Fibroblast of skin of left biceps (primary cell): Measurements from ENCODE around the gene MEST.
A peak's percentile ranks its signal among the peaks of the same experiment; 100 is the strongest.
"Not testable (repeated sequence)": the region's sequence is repeated elsewhere in the genome, so short reads cannot be mapped to it uniquely, and the experiment has no call there.

Experiments
- DNase-seq, 2 experiments: peaks; one replicate each; pipeline ENCODE4 v3.0.0-alpha.2; 2013; ENCODE audit warnings: low read depth in 2 of 2

MEST gene

DNA sequence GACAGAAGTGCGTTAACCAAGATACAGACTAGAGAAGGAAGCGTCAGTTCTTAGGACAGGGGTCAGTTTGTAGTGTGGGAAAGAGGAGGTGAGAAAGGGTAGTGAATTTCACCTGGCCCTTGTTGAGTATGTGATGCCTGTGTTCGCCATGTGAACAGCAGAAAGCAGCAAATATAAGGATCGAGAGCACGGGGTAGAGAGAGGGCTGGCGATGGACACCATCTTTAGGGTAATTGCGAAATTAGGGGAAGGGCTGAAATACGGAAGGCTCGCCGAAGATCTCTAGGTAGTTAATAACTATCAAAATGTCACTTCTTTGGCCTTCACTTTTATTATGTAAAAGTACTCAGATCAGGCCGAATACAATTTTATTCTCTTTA is 6.2 kb upstream of the MEST start:
- no peak for DNase-seq

GRCh38 chr7:130486114-130486953 is 5.6 kb upstream of the MEST start:
- no peak for DNase-seq

- no peak for DNase-seq
Observed at GRCh38 chr7:130486954-130487436, 4.9 kb upstream of the MEST start.

- no peak for DNase-seq
Observed at GRCh38 chr7:130488392-130489139, 3.3 kb upstream of the MEST start.

GRCh38 chr7:130489140-130489983 is 2.5 kb upstream of the MEST start:
- peak; percentile 68 to 72 for DNase-seq

DNA sequence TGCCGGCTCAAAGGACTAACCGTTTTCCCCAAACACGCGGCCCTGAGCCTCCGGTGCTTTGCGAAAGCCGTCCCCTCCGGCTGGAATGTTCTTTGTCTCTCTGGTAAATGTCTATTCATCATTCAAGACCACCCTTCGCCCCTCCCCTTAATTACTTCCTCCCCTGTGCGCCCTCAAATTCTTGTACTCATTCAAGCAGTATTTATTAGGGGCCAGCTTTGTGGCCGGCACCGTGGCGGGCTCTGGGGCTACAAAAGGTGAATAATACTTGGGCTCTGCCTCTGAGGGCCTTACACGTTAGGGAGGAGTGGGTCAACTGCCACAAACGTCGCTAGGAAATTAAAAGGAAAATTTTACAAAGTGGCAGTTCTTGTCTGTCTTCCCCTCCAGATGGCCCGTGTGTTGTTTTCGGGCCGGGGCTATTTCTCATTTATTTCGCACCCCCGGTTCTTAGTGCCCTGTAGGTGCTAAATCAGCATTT is 1.5 kb upstream of the MEST start:
- DNase-seq, result no peak

GRCh38 chr7:130490888-130491804 is 739 bp upstream of the MEST start:
- DNase-seq, result no peak

- DNase-seq, result no peak
Observed at GRCh38 chr7:130492523-130493274, 814 bp downstream of the MEST start.

- DNase-seq, result no peak
Observed at GRCh38 chr7:130493275-130493873, 1.5 kb downstream of the MEST start.

DNA sequence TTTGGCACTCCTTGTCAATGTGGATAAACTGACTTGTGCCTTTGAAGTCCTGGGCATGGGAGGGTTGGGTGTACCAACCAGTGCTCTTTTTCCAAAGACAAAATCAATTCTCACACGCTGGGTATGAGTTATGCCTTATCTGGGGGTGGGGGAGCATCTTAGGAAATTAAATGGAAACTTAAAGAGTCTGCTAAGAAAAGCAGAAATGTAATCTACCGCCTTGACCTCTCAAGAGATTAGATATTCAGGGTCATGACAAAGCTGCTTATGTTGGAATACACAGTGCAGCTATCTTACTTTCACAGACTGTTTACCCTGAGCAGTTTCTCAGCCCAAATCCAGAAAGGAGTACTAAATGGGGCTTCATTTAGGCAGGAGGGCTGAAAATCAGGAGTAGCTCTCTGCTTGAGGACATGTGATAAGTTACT is 2.6 kb downstream of the MEST start:
- DNase-seq, result no peak

DNA sequence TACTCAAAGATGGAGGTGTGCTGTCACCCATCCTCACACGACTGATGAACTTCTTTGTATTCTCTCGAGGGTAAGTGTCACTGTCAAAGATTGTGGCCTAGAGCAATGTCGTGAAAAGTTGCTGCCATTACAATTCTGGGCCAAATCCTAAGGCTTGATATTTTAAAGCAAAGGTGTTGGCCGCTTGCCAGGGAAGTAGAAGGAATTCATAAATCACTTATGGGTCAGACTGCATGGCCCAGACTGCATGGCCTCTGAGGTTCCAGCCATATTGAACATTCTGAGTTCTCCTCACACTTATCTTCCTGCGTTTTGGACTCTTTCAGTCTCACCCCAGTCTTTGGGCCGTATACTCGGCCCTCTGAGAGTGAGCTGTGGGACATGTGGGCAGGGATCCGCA is 8.6 kb downstream of the MEST start:
- no peak for DNase-seq

DNA sequence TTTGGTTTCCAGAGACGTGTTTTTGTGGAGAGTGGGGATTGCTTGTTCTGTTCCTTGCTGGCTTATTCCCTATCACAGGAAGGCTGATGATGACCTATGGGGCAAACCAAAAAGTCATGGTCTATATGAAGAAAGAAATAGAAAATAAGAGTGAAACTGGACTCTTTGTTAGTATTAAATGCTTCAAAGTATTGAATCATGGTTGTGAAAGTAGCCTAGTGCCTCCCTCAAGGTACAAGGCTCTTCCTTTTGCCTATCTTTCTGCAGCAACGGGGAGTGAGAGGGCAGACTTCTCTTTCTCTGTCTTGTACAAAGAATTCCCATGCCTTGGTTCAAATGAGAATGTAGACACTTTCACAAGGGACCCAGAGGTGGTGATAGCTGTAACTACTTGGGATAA is 9.0 kb downstream of the MEST start:
- DNase-seq, result no peak

GRCh38 chr7:130505753-130506152 is 13.9 kb downstream of the MEST start:
- DNase-seq, result no peak

- no peak for DNase-seq
Observed at GRCh38 chr7:130506358-130506757, 14.5 kb downstream of the MEST start.

DNA sequence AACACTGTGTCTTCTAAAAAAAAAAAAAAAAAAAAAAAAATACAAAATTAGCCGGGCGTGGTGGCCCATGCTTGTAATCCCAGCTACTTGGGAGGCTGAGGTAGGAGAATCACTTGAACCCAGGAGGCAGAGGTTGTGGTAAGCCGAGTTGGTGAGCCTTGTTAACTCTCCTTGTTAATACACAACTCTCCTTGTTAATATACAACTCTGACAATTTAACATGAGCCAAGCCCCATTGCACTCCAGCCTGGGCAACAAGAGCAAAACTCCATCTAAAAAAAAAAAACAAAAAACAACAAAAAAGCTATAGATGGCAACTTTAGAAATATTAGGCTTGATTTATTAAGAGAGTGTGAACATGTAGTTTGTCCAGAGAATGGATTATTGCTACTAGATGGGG is 20.2 kb downstream of the MEST start:
- DNase-seq, result not testable (repeated sequence)

GRCh38 chr7:130513447-130513846 is 21.6 kb downstream of the MEST start:
- no peak for DNase-seq

DNA sequence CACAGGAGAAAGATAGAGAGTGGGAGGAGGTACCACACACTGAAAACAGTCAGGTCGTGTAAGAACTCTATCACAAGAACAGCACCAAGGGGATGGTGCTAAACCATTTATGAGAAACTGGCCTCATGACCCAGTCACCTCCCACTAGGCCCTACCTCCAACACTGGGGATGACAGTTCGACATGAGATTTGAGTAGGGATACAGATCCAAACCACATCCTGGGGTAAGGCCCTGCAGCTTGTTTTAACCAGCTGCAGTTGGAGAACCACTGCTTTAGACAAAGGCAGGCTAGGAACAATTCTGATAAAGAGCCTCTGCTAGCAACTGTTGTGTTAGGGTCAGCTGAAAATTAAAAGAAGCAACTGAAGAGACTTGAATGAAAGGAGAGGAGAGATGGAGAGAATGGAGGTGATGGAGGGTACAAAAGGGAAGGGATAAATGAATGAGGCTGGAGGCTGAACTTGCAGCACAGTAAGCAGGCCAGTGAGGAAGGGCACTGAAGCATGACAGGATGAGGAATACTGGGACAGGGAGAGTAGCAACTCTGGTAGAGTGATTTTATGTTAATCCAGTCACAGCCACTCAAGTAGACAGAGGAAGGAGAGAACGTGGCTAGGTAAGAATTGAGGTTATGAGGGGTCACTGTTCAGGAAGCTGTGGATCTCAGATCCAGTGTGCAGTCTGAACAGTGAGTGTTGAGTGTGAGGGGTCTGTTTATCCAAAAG is 23.6 kb downstream of the MEST start:
- DNase-seq, result no peak

DNA sequence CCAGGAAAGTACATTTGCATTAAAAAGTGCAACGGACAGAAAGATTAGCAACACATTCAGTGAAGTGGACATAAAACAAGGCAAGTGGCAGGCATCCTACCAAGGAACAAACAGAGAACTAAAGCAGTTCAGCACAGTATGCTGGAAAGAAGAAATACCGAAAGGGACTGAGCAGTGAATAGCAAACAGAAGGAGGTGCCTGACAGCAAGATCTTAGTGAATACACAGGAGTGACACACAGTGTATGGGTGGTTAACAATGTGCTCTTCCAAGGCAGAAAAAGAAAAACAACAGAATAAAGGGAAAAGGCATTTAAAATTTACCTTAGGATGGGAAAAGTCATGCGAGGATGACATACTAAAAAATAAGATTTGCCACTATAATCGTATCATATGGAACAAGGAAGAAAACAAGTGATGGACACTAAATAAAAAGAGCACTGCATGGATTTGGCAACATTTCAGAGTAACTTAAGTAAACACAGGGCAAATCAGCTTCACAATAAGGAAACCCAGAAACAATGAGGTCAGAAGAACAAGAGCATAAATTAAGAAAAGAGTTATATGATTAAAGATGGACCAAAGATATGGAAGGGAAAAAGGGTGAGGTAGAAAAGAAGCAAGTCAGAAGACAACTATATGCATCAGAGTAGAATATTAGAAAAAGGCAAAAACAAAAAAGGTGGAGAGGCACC is 29.5 kb downstream of the MEST start:
- no peak for DNase-seq
